HG02884 (cell line): ENCODE measurements around the gene EML6.

Experiments used
- ATAC-seq: cut with Tn5 transposase; IDR thresholded peaks from one replicate; pipeline ENCODE4 v1.9.1; 2021; ENCODE audit warnings: mild to moderate bottlenecking, moderate library complexity; ENCODE audit not compliant: unreplicated experiment

The EML6 gene

GRCh38 chr2:54704688-54705605, 18.5 kb upstream of the EML6 start:
- ATAC-seq: no peak

- no peak for ATAC-seq
Observed at GRCh38 chr2:54706622-54707021, 16.8 kb upstream of the EML6 start.

GRCh38 chr2:54708584-54709335, 14.7 kb upstream of the EML6 start:
- ATAC-seq: no peak

GRCh38 chr2:54709336-54709809, 14.1 kb upstream of the EML6 start:
- ATAC-seq: no peak

- no peak for ATAC-seq
Observed at GRCh38 chr2:54710216-54710615, 13.2 kb upstream of the EML6 start.

GRCh38 chr2:54712516-54712915, 10.9 kb upstream of the EML6 start:
- ATAC-seq: no peak

- ATAC-seq: no peak
Observed at GRCh38 chr2:54714996-54715395, 8.5 kb upstream of the EML6 start.

GRCh38 chr2:54716375-54716774, 7.1 kb upstream of the EML6 start:
- ATAC-seq: no peak

GRCh38 chr2:54720563-54720962, 2.9 kb upstream of the EML6 start:
- ATAC-seq: no peak

GRCh38 chr2:54722641-54723040, 821 bp upstream of the EML6 start:
- ATAC-seq: no peak

- ATAC-seq: no peak
Observed at GRCh38 chr2:54723996-54724559, 616 bp downstream of the EML6 start.

- no peak for ATAC-seq
Observed at GRCh38 chr2:54724560-54725342, 1.3 kb downstream of the EML6 start.

- no peak for ATAC-seq
Observed at GRCh38 chr2:54725343-54726099, 2.1 kb downstream of the EML6 start.

GRCh38 chr2:54726431-54726830, 3.0 kb downstream of the EML6 start:
- ATAC-seq: no peak

GRCh38 chr2:54726940-54727339, 3.5 kb downstream of the EML6 start:
- no peak for ATAC-seq

GRCh38 chr2:54728669-54729120, 5.2 kb downstream of the EML6 start:
- no peak for ATAC-seq

- no peak for ATAC-seq
Observed at GRCh38 chr2:54735636-54736035, 12.2 kb downstream of the EML6 start.

- ATAC-seq: no peak
Observed at GRCh38 chr2:54738281-54738680, 14.8 kb downstream of the EML6 start.

- ATAC-seq: no peak
Observed at GRCh38 chr2:54740333-54740732, 16.9 kb downstream of the EML6 start.

GRCh38 chr2:54741250-54741649, 17.8 kb downstream of the EML6 start:
- ATAC-seq: no peak
